ENCODE data around the gene MORC4.

Gene MORC4

DNA sequence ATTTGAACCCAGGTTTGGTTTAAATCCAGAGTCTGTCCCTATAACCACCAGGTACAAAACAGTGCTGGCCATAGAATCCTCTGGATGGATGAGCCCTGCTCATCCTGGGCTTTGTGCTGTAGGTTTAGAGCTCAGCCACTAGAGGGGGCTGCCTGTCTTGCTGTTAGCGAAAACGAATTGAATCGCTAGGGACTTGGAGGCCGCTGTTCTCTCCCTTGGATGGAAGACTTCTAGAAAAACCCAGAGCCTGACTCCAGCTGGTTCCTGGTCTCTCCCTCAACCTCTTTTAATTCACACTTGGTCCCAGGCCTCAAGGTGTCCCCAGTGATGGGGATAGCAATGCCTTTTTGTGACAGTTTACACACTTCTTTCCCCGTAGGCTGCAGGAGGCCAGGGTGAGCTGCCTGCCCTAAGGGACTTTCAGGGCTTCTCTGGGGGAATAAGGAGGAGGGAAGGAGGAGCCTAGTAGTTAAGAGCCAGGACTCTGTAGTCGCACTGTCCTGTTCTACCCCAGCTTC, 105.6 kb downstream of the MORC4 start:
- TF ChIP-seq MYC (IDR thresholded peaks at IDR 0.05; ENCODE audit: low read depth, low read length) (no peak), POLR2A (IDR thresholded peaks at IDR 0.05; ENCODE audit: extremely low read depth, insufficient read length) (no peak)
- TF ChIP-seq, protein P1, sequence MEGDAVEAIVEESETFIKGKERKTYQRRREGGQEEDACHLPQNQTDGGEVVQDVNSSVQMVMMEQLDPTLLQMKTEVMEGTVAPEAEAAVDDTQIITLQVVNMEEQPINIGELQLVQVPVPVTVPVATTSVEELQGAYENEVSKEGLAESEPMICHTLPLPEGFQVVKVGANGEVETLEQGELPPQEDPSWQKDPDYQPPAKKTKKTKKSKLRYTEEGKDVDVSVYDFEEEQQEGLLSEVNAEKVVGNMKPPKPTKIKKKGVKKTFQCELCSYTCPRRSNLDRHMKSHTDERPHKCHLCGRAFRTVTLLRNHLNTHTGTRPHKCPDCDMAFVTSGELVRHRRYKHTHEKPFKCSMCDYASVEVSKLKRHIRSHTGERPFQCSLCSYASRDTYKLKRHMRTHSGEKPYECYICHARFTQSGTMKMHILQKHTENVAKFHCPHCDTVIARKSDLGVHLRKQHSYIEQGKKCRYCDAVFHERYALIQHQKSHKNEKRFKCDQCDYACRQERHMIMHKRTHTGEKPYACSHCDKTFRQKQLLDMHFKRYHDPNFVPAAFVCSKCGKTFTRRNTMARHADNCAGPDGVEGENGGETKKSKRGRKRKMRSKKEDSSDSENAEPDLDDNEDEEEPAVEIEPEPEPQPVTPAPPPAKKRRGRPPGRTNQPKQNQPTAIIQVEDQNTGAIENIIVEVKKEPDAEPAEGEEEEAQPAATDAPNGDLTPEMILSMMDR (IDR thresholded peaks at IDR 0.05; ENCODE audit: low read depth, low read length): peak; percentile 77

GRCh38 chrX:106891762-106892460, 108.1 kb downstream of the MORC4 start:
- H3K4me3 ChIP-seq (ENCODE audit: low read depth, low read length): no peak overlapping the region
- TF ChIP-seq POLR2A (IDR thresholded peaks at IDR 0.05; ENCODE audit: extremely low read depth, insufficient read length): no peak
- TF ChIP-seq MYC (IDR thresholded peaks at IDR 0.05; ENCODE audit: low read depth, low read length): no peak
- TF ChIP-seq MAX (IDR thresholded peaks at IDR 0.05; ENCODE audit: low read depth, low read length): no peak
- TF ChIP-seq, protein P1 (IDR thresholded peaks at IDR 0.05; ENCODE audit: low read depth, low read length): no peak
- DNase-seq (ENCODE audit: low read depth): no peak

More for the DNA sequence above, 105.6 kb downstream of the MORC4 start:
- no peak overlapping the region for H3K4me3 ChIP-seq (ENCODE audit: low read depth, low read length)
- peak; percentile 54 for DNase-seq (ENCODE audit: low read depth)

All from NB4 (cell line).